Chondrocyte (in vitro differentiated cells): ENCODE data around the gene PLA2G2F. TPM values are rescaled to one million over a fixed set of nuclear protein-coding genes. Genes with fewer than 3 reads are reported as not detected.

Experiments used
- DNase-seq: peaks from one replicate; pipeline ENCODE4 v3.0.0; 2021; ENCODE audit warnings: mixed read lengths, low spot score
- H3K27ac Mint-ChIP-seq: one replicate; pipeline ENCODE4 v1.8.0; 2021; ENCODE audit warnings: mild to moderate bottlenecking, moderate library complexity, mixed read lengths; ENCODE audit not compliant: unreplicated experiment
- H3K27me3 Mint-ChIP-seq: 2 replicates; pipeline ENCODE4 v1.8.0; 2021; ENCODE audit warnings: low read depth, mixed read lengths
- H3K36me3 Mint-ChIP-seq: 2 replicates; pipeline ENCODE4 v1.8.0; 2021; ENCODE audit warnings: low read depth, mixed read lengths
- H3K4me1 Mint-ChIP-seq: 2 replicates; pipeline ENCODE4 v1.8.0; 2021; ENCODE audit warnings: low read depth, mild to moderate bottlenecking, mixed read lengths
- H3K4me3 Mint-ChIP-seq: one replicate; pipeline ENCODE4 v1.8.0; 2021; ENCODE audit warnings: mild to moderate bottlenecking, moderate library complexity, mixed read lengths; ENCODE audit not compliant: unreplicated experiment
- H3K9me3 Mint-ChIP-seq: 2 replicates; pipeline ENCODE4 v1.8.0; 2021; ENCODE audit warnings: low read depth, mixed read lengths
- CTCF ChIP-seq: fragments of 200-600 bp; sonication (generic); IDR thresholded peaks from 2 replicates; pipeline ENCODE4 v1.5.0; 2021; ENCODE audit warnings: antibody characterized with exemption, mild to moderate bottlenecking, moderate library complexity
- total RNA-seq: library from RNA; stranded (reverse); gene quantifications from 3 replicates; pipeline ENCODE4 v1.2.1, GENCODE V29; 2021

Gene PLA2G2F
- total RNA-seq, 1 donor from 2014 or later = not detected

GRCh38 chr1:20174937-20175666 is 36.0 kb downstream of the PLA2G2F start:
- TF ChIP-seq CTCF = no peak
- H3K36me3 Mint-ChIP-seq = no peaks in the 10 kb centered on the region
- DNase-seq = no peak
- no peaks in the 10 kb centered on the region for H3K4me1 Mint-ChIP-seq
- peaks cover 4% of the 10 kb centered on the region for H3K9me3 Mint-ChIP-seq
- no peak overlapping the region for H3K27ac Mint-ChIP-seq
- no peak overlapping the region for H3K4me3 Mint-ChIP-seq
- peaks cover 24% of the 10 kb centered on the region for H3K27me3 Mint-ChIP-seq

- H3K27ac Mint-ChIP-seq = no peak overlapping the region
Observed at GRCh38 chr1:20178634-20179370, 39.7 kb downstream of the PLA2G2F start.

GRCh38 chr1:20179371-20180128 is 40.4 kb downstream of the PLA2G2F start:
- Mint-ChIP-seq H3K27ac (no peak overlapping the region), H3K9me3 (peaks cover 4% of the 10 kb centered on the region), H3K27me3 (peaks cover 40% of the 10 kb centered on the region), H3K36me3 (no peaks in the 10 kb centered on the region), H3K4me1 (no peaks in the 10 kb centered on the region), H3K4me3 (no peak overlapping the region)
- no peak for DNase-seq
- no peak for TF ChIP-seq CTCF

More at GRCh38 chr1:20178634-20179370, 39.7 kb downstream of the PLA2G2F start:
- H3K27me3 Mint-ChIP-seq = peaks cover 36% of the 10 kb centered on the region
- H3K4me1 Mint-ChIP-seq = no peaks in the 10 kb centered on the region
- no peak for TF ChIP-seq CTCF
- no peak overlapping the region for H3K4me3 Mint-ChIP-seq
- H3K9me3 Mint-ChIP-seq = peaks cover 4% of the 10 kb centered on the region
- no peak for DNase-seq
- H3K36me3 Mint-ChIP-seq = no peaks in the 10 kb centered on the region

GRCh38 chr1:20180129-20180843 is 41.2 kb downstream of the PLA2G2F start:
- peaks cover 2% of the 10 kb centered on the region for H3K4me1 Mint-ChIP-seq
- H3K27me3 Mint-ChIP-seq = peaks cover 44% of the 10 kb centered on the region
- H3K36me3 Mint-ChIP-seq = no peaks in the 10 kb centered on the region
- peaks cover 4% of the 10 kb centered on the region for H3K9me3 Mint-ChIP-seq
- no peak overlapping the region for H3K27ac Mint-ChIP-seq
- TF ChIP-seq CTCF = no peak
- DNase-seq = no peak
- H3K4me3 Mint-ChIP-seq = no peak overlapping the region
